ENCODE data around the gene TMEM87B.
"Not testable (repeated sequence)": the region's sequence is repeated elsewhere in the genome, so short reads cannot be mapped to it uniquely, and the experiment has no call there.

Gene TMEM87B

DNA sequence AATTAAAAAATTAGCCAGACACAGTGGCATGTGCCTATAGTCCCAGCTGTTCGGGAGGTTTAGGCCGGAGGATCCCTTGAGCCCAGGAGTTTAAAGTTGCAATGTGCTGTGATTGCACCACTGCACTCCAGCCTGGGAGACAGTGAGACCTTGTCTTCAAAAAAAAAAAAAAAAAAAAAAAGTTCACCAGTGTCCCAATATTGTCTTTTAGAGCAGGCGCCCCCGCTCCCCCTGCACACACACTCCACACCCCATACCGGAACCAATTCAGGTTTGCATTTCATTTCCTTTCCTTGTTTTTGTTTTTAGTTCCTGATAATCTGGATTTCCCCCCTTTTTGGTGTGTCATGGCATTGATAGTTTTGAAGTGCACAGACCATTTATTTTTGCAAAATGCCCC lies 10.4 kb downstream of the TMEM87B start:
- Mint-ChIP-seq H3K9me3 (no peaks in the 10 kb centered on the region), H3K36me3 (ENCODE audit: low read depth) (peaks cover 90% of the 10 kb centered on the region), H3K4me3 (no peak overlapping the region), H3K4me1 (ENCODE audit: low read depth) (peaks cover 15% of the 10 kb centered on the region), H3K27ac (no peak overlapping the region), H3K27me3 (no peaks in the 10 kb centered on the region)
- intact Hi-C loops (cut with micrococcal nuclease): no loop called here

DNA sequence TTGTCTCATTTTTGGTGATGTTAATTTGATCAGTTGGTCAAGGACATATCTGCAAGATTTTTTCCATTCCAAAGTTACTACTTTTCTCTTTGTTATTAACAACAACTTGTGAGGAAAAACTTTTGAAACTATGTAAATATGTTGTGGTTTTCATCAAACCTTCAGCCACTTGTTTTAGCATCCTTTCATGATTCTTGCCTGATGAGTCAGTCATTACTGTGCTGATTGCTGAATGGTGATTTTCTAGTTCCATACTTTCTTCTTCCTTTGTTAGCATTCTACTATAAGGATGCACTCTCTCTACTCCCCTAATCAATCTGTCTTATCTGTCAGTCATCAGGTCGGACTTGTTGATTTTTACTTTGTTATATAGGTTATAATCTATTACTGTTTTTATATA lies 10.9 kb downstream of the TMEM87B start:
- Mint-ChIP-seq H3K4me1 (ENCODE audit: low read depth) (peaks cover 15% of the 10 kb centered on the region), H3K36me3 (ENCODE audit: low read depth) (peaks cover 95% of the 10 kb centered on the region), H3K4me3 (no peak overlapping the region), H3K27me3 (no peaks in the 10 kb centered on the region), H3K9me3 (no peaks in the 10 kb centered on the region), H3K27ac (no peak overlapping the region)
- intact Hi-C loops (cut with micrococcal nuclease): no loop called here

DNA sequence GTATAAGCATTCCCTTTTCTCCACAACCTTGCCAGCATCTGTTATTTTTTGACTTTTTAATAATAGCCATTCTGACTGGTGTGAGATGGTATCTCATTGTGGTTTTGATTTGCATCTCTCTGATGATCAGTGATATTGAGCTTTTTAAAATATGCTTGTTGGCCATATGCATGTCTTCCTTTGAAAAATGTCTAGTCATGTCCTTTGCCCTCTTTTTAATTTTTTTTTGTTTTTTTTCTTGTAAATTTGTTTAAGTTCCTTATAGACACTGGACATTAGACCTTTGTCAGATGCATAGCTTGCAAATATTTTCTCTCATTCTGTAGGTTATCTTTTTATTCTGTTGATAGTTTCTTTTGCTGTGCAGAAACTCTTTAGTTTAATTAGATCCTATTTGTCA lies 14.7 kb downstream of the TMEM87B start:
- H3K4me3 Mint-ChIP-seq; H3K27ac Mint-ChIP-seq; H3K27me3 Mint-ChIP-seq; intact Hi-C loops (cut with micrococcal nuclease): not testable (repeated sequence)
- H3K4me1 Mint-ChIP-seq (ENCODE audit: low read depth): peaks cover 16% of the 10 kb centered on the region
- H3K36me3 Mint-ChIP-seq (ENCODE audit: low read depth): peaks cover 96% of the 10 kb centered on the region
- peaks cover 13% of the 10 kb centered on the region for H3K9me3 Mint-ChIP-seq

DNA sequence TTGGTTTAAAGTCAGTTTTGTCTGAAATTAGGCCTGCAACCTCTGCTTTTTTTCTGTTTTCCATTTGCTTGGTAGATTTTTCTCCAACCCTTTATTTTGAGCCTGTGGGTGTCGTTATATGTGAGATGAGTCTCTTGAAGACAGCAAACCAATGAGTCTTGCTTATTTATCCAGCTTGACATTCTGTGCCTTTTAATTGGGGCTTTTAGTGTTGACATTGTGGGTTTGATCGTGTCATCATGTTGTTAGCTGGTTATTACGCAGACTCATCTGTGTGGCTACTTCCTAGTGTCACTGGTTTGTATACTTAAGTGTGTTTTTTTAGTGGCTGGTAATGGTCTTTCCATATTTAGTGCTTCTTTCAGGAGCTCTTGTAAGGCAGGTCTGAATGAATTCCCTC lies 18.8 kb downstream of the TMEM87B start:
- H3K4me1 Mint-ChIP-seq (ENCODE audit: low read depth): peaks cover 21% of the 10 kb centered on the region
- no peaks in the 10 kb centered on the region for H3K27me3 Mint-ChIP-seq
- peaks cover 13% of the 10 kb centered on the region for H3K9me3 Mint-ChIP-seq
- H3K27ac Mint-ChIP-seq: no peak overlapping the region
- intact Hi-C loops (cut with micrococcal nuclease): no loop called here
- peaks cover 80% of the 10 kb centered on the region for H3K36me3 Mint-ChIP-seq (ENCODE audit: low read depth)
- H3K4me3 Mint-ChIP-seq: no peak overlapping the region

DNA sequence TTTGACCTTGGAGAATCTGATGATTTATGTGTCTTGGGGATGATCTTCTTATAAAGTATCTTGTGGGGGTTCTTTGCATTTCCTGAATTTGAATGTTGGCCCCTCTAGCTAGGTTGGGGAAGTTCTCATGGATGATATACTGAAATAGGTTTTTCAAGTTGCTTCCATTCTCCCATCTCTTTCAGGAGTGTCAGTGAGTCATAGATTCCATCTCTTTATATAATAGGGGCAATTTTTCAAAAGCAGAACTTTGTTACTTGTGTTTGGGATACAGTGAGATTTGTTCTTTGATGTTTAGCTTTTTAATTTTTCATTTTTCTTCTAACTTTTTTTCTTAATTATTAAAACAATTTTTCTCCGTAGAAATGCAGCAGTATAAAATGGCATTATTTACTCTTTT lies 19.4 kb downstream of the TMEM87B start:
- Mint-ChIP-seq H3K27me3 (no peaks in the 10 kb centered on the region), H3K36me3 (ENCODE audit: low read depth) (peaks cover 80% of the 10 kb centered on the region), H3K9me3 (peaks cover 13% of the 10 kb centered on the region), H3K4me1 (ENCODE audit: low read depth) (peaks cover 21% of the 10 kb centered on the region), H3K4me3 (no peak overlapping the region), H3K27ac (no peak overlapping the region)
- intact Hi-C loops (cut with micrococcal nuclease): no loop called here

DNA sequence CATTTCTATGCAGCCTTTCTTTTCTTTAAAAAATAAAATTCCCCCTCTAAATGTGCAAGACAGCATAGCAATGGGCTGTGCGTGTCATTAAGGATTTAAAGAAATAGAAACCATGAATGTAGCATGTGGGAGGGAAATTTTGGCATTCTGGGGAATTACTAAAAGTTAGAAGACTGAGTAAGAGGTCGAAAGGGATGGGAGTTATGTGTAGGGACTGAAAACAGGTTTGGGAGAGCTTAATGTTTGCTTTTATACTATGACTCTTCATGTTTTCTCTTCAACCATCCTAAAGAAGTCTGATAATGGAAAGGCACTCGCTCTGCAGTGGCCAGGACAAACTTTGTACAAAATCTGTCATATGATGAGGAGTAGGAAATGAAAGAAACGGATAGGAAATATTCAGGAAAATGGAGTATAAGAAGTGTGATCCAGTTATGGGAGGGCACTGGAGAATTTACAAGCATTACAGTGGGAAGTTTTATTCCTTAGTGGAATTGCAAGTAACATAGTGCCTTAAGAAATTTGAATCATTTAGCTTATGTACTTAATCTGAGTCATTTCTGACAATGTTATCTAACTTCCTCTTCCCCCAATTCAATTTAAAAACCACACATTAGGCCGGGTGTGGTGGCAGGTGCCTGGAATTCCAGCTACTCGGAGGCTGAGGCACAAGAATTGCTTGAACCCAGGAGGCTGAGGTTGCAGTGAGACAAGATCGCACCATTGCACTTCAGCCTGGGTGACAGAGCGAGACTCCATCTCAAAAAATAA lies 20.6 kb downstream of the TMEM87B start:
- Mint-ChIP-seq H3K27ac (peak overlapping the region; percentile 57), H3K4me1 (ENCODE audit: low read depth) (peaks cover 21% of the 10 kb centered on the region), H3K27me3 (no peaks in the 10 kb centered on the region), H3K9me3 (peaks cover 13% of the 10 kb centered on the region), H3K4me3 (no peak overlapping the region), H3K36me3 (ENCODE audit: low read depth) (peaks cover 80% of the 10 kb centered on the region)
- intact Hi-C loops (cut with micrococcal nuclease): no loop called here

DNA sequence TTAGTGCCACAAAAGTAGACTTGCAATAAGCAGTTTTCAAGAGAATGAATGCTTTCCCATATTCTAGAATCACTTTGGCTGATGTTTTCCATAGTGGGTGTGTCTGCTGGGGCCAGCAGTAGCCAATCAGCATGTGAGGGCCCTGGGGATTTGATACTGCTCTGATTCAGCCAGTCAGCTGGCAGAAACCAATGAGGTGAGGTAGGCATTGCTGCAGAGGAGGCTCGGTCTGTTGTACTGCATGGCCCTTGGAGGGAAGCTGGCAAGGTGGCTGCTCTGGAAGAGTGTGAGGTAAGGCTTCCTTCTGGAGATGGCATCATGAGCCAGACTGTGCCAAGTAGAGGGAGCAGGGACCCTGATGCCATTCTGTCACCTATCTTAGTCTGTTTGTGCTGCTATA lies 22.7 kb downstream of the TMEM87B start:
- peaks cover 80% of the 10 kb centered on the region for H3K36me3 Mint-ChIP-seq (ENCODE audit: low read depth)
- H3K27me3 Mint-ChIP-seq: no peaks in the 10 kb centered on the region
- peaks cover 13% of the 10 kb centered on the region for H3K9me3 Mint-ChIP-seq
- intact Hi-C loops (cut with micrococcal nuclease): no loop called here
- H3K4me3 Mint-ChIP-seq: no peak overlapping the region
- H3K4me1 Mint-ChIP-seq (ENCODE audit: low read depth): peaks cover 21% of the 10 kb centered on the region
- no peak overlapping the region for H3K27ac Mint-ChIP-seq

DNA sequence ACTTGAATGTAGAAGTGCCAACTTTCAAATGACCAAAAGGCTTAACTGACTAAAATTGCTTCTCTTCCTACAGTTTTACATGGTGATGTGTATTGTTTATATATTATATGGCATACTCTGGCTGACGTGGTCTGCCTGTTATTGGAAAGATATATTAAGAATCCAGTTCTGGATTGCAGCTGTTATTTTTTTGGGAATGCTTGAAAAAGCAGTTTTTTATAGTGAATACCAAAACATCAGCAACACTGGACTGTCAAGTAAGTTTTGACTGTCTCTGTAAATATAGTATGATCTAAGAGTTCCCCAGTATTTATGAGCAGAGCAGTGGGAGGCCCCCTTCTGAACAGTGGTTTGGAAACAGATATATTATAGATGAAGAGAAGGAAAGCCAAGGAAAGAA lies 26.2 kb downstream of the TMEM87B start:
- H3K4me3 Mint-ChIP-seq: no peak overlapping the region
- peaks cover 12% of the 10 kb centered on the region for H3K4me1 Mint-ChIP-seq (ENCODE audit: low read depth)
- intact Hi-C loops (cut with micrococcal nuclease): no loop called here
- H3K9me3 Mint-ChIP-seq: no peaks in the 10 kb centered on the region
- peaks cover 86% of the 10 kb centered on the region for H3K36me3 Mint-ChIP-seq (ENCODE audit: low read depth)
- no peak overlapping the region for H3K27ac Mint-ChIP-seq
- no peaks in the 10 kb centered on the region for H3K27me3 Mint-ChIP-seq

DNA sequence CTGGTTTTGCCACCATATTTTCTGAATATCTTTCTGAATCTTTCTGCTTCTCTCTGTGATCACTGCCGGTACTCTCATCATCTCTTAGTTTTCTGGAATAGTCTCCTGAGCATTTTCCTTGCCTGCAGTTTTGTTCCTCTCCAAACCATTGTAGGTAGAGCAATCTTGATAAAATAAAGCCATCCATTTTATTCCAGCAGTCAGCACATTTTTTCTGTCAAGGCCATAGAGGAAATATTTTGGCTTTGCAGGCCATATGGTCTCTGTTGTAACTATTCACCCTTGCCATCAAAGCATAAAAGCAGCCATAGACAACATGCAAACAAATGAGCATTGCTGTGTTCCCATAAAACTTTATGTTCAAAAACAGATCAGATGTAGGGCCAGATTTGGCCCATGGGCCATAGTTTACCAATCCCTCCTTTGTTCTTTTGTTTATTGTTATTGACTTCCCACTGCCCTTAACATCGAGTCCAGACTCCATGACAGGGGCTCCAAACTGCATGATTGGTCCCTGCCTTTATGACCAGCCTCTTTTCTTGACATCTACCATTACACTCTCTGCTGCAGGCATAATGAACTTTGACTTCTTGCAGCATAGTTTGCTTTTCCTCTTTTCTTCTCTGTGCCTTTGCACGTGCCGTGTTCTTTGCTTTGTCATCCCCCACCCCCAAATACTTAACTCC lies 29.8 kb downstream of the TMEM87B start:
- Mint-ChIP-seq H3K36me3 (ENCODE audit: low read depth) (peaks cover 95% of the 10 kb centered on the region), H3K4me3 (no peak overlapping the region), H3K9me3 (no peaks in the 10 kb centered on the region), H3K4me1 (ENCODE audit: low read depth) (peaks cover 12% of the 10 kb centered on the region), H3K27ac (no peak overlapping the region), H3K27me3 (no peaks in the 10 kb centered on the region)
- intact Hi-C loops (cut with micrococcal nuclease): no loop called here

DNA sequence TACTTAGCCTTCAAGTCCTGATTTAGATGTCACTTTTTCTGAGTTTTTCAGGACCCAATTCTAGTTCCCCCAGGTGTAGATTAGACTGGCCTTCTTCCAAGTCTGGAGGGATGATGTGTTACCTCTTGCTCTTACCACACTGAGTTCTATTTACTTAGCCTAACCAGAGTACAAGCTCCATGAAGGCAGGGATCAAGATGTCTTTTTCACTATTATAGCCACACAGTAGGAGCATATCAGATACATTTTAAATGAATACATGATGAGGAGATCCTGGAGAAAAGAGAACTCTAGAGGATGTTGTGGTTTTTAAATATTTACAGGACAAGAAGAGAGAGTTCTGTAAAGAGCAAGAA lies 30.3 kb downstream of the TMEM87B start:
- Mint-ChIP-seq H3K36me3 (ENCODE audit: low read depth) (peaks cover 95% of the 10 kb centered on the region), H3K4me3 (no peak overlapping the region), H3K27me3 (no peaks in the 10 kb centered on the region), H3K4me1 (ENCODE audit: low read depth) (peaks cover 12% of the 10 kb centered on the region), H3K9me3 (no peaks in the 10 kb centered on the region), H3K27ac (no peak overlapping the region)
- intact Hi-C loops (cut with micrococcal nuclease): no loop called here

DNA sequence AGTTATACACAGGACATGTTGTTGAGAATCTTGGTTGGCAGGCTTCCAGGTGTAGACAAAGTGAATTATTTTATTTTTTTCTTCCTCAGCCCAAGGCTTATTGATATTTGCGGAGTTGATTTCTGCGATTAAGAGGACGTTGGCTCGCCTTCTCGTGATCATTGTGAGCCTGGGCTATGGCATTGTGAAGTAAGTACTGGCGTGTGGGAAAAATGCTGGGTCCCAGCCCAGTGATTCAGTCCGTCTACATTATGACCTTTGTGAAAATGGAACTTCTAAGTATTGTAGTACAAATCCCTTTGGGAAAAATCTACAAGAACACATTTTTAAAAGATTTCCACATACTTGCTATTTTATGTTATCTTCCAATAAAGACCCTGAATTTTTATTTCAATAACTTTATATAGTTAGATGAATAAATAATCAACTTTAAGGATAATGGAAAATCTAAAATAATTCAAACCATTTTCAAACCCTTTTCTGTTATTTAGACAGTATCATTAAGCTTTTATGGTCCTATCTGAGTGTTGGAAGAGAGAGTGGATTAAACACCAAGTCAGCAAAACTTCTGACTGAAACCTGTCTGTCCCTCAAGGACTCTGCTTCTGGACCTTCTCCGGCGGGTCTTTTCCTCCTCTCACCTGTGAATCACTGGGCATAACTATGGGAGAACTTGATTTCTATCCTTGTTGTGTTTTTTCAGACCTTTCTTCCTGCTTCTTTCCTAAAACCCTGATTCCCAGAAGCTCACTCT lies 31.0 kb downstream of the TMEM87B start:
- Mint-ChIP-seq H3K4me3 (no peak overlapping the region), H3K27ac (no peak overlapping the region), H3K27me3 (no peaks in the 10 kb centered on the region), H3K9me3 (no peaks in the 10 kb centered on the region), H3K4me1 (ENCODE audit: low read depth) (peaks cover 12% of the 10 kb centered on the region), H3K36me3 (ENCODE audit: low read depth) (peaks cover 92% of the 10 kb centered on the region)
- intact Hi-C loops (cut with micrococcal nuclease): no loop called here

DNA sequence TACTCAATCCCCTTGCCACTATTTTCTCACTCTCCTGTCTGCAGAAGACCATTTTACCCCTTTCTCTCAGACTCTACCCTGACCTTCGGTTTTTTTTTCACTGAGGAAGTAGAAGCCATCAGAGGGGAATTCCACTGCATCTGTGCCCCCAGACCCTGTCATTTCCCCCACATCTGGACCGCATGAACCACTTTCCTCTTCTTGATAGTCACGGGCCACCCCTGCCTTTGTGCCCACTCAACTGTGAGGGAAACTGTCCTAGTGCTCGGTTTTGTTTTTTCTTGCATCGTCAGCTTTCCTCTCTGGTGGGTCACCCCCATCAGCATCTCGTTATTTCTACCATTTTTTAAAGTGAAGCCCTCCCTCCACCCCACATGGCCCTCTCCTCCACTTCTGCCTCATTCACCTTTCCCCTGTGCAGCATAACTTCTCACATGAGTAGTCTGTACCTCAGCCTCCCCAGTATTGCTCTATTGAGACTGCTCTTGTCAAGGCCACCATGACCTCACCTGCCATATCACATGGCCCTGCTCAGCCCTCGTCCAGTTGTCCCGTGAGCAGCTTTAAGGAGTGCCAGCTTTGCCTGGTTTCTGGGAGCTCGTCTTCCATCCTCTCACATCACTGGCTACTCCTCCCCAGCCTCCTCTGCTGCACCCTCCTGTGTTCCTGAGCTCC lies 32.4 kb downstream of the TMEM87B start:
- peak overlapping the region; percentile 10 for H3K27ac Mint-ChIP-seq
- H3K4me1 Mint-ChIP-seq (ENCODE audit: low read depth): peaks cover 12% of the 10 kb centered on the region
- no peaks in the 10 kb centered on the region for H3K9me3 Mint-ChIP-seq
- intact Hi-C loops (cut with micrococcal nuclease): no loop called here
- H3K27me3 Mint-ChIP-seq: no peaks in the 10 kb centered on the region
- H3K36me3 Mint-ChIP-seq (ENCODE audit: low read depth): peaks cover 91% of the 10 kb centered on the region
- no peak overlapping the region for H3K4me3 Mint-ChIP-seq

DNA sequence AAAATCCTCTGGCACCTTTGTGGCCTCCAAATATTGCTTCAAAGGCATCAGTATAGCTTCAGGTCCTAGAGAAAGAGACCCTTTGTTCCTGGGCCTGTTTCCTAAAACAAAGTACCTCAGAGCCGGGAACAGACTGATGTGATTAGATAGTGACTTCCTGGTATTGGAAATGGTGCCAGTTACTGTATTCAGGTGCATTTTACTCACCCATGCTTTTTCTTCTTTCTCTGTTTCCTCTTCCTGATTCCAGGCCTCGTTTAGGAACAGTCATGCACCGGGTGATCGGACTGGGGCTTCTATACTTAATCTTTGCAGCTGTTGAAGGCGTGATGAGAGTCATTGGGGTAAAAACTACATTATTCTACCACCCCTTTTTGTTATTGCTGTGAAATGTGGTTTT lies 34.3 kb downstream of the TMEM87B start:
- Mint-ChIP-seq H3K36me3 (ENCODE audit: low read depth) (peaks cover 76% of the 10 kb centered on the region), H3K27ac (no peak overlapping the region)

More for the DNA sequence above, 34.3 kb downstream of the TMEM87B start:
- Mint-ChIP-seq H3K4me3 (no peak overlapping the region), H3K27me3 (no peaks in the 10 kb centered on the region), H3K9me3 (no peaks in the 10 kb centered on the region), H3K4me1 (ENCODE audit: low read depth) (peaks cover 9% of the 10 kb centered on the region)
- intact Hi-C loops (cut with micrococcal nuclease): no loop called here

Data from dendritic cell treated with granulocyte-macrophage colony-stimulating factor and Interleukin-4, amounts not matched to agents 40 ng/mL and 50 ng/mL, for 4 days (primary cell).